ENCODE results near the gene LASP1.

GRCh38 chr17:38874505-38875400, 4.9 kb downstream of the LASP1 start:
- no peak for TF ChIP-seq CTCF (conservative IDR thresholded peaks at IDR 0.05; ENCODE audit: low read length)
- no peak for TF ChIP-seq EZH2phosphoT487 (IDR thresholded peaks at IDR 0.05; ENCODE audit: borderline replicate concordance, low read depth, low read length)
